Glutamatergic neuron (in vitro differentiated cells): Measurements from ENCODE around the gene KLK1. TPM values are rescaled to one million over a fixed set of nuclear protein-coding genes. Genes with fewer than 3 reads are reported as not detected.

ENCODE experiments used
- DNase-seq: peaks from one replicate; pipeline ENCODE4 v3.0.0; 2022
- H3K27ac Mint-ChIP-seq: one replicate; pipeline ENCODE4 v1.8.0; 2020; ENCODE audit warnings: mild to moderate bottlenecking, mixed read lengths, inconsistent platforms; ENCODE audit not compliant: unreplicated experiment
- H3K27me3 Mint-ChIP-seq: one replicate; pipeline ENCODE4 v1.8.0; 2020; ENCODE audit warnings: mild to moderate bottlenecking, moderate library complexity, mixed read lengths, inconsistent platforms; ENCODE audit not compliant: unreplicated experiment
- H3K36me3 Mint-ChIP-seq: one replicate; pipeline ENCODE4 v1.8.0; 2020; ENCODE audit warnings: mild to moderate bottlenecking, mixed read lengths, inconsistent platforms; ENCODE audit not compliant: unreplicated experiment
- H3K4me1 Mint-ChIP-seq: one replicate; pipeline ENCODE4 v1.8.0; 2020; ENCODE audit warnings: mild to moderate bottlenecking, low read depth, mixed read lengths, inconsistent platforms; ENCODE audit not compliant: unreplicated experiment
- H3K4me3 Mint-ChIP-seq: one replicate; pipeline ENCODE4 v1.8.0; 2020; ENCODE audit warnings: mild to moderate bottlenecking, mixed read lengths, inconsistent platforms; ENCODE audit not compliant: unreplicated experiment
- H3K9me3 Mint-ChIP-seq: one replicate; pipeline ENCODE4 v1.8.0; 2020; ENCODE audit warnings: mild to moderate bottlenecking, moderate library complexity, mixed read lengths, inconsistent platforms; ENCODE audit not compliant: unreplicated experiment
- total RNA-seq: library from RNA; stranded (reverse); fragmentation: NEBNext Ultra II Directional; extraction: Animal tissue kit (Norgen Biotek cat#: 25700); gene quantifications from one replicate; pipeline ENCODE4 v1.2.1, GENCODE V29; 2021; ENCODE audit not compliant: unreplicated experiment
- TF ChIP-seq, protein P1 (sequence below): fragments of 200-600 bp; sonication (generic); IDR thresholded peaks from one replicate; pipeline ENCODE4 v1.5.0; 2021; ENCODE audit not compliant: partially characterized antibody, unreplicated experiment

KLK1 gene
- total RNA-seq, 1 donor from 2014 or later: 0.49 TPM

DNA sequence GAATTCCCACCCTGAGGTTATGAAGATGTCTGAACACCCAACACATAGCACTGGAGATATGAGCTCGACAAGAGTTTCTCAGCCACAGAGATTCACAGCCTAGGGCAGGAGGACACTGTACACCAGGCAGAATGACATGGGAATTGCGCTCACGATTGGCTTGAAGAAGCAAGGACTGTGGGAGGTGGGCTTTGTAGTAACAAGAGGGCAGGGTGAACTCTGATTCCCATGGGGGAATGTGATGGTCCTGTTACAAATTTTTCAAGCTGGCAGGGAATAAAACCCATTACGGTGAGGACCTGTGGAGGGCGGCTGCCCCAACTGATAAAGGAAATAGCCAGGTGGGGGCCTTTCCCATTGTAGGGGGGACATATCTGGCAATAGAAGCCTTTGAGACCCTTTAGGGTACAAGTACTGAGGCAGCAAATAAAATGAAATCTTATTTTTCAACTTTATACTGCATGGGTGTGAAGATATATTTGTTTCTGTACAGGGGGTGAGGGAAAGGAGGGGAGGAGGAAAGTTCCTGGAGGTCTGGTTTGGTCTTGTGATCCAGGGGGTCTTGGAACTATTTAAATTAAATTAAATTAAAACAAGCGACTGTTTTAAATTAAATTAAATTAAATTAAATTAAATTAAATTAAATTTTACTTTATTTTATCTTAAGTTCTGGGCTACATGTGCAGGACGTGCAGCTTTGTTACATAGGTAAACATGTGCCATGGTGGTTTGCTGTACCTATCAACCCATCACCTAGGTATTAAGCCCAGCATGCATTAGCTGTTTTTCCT, 38.1 kb upstream of the KLK1 start:
- no peak overlapping the region for H3K27ac Mint-ChIP-seq
- H3K4me3 Mint-ChIP-seq: no peak overlapping the region
- H3K27me3 Mint-ChIP-seq: peaks cover 3% of the 10 kb centered on the region
- H3K4me1 Mint-ChIP-seq: peaks cover 9% of the 10 kb centered on the region
- peaks cover 4% of the 10 kb centered on the region for H3K9me3 Mint-ChIP-seq
- peaks cover 9% of the 10 kb centered on the region for H3K36me3 Mint-ChIP-seq
- DNase-seq: no peak
- TF ChIP-seq, protein P1, sequence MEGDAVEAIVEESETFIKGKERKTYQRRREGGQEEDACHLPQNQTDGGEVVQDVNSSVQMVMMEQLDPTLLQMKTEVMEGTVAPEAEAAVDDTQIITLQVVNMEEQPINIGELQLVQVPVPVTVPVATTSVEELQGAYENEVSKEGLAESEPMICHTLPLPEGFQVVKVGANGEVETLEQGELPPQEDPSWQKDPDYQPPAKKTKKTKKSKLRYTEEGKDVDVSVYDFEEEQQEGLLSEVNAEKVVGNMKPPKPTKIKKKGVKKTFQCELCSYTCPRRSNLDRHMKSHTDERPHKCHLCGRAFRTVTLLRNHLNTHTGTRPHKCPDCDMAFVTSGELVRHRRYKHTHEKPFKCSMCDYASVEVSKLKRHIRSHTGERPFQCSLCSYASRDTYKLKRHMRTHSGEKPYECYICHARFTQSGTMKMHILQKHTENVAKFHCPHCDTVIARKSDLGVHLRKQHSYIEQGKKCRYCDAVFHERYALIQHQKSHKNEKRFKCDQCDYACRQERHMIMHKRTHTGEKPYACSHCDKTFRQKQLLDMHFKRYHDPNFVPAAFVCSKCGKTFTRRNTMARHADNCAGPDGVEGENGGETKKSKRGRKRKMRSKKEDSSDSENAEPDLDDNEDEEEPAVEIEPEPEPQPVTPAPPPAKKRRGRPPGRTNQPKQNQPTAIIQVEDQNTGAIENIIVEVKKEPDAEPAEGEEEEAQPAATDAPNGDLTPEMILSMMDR: no peak

DNA sequence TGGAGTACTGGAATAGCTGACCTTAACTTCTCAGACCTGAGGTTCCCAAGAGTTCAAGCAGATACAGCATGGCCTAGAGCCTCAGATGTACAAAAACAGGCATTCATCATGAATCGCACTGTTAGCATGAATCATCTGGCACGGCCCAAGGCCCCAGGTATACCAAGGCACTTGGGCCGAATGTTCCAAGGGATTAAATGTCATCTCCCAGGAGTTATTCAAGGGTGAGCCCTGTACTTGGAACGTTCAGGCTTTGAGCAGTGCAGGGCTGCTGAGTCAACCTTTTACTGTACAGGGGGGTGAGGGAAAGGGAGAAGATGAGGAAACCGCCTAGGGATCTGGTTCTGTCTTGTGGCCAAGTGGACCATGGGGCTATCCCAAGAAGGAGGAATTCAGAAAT, 37.4 kb upstream of the KLK1 start:
- Mint-ChIP-seq H3K4me3 (no peak overlapping the region), H3K27me3 (peaks cover 3% of the 10 kb centered on the region), H3K36me3 (peaks cover 9% of the 10 kb centered on the region), H3K9me3 (peaks cover 6% of the 10 kb centered on the region), H3K4me1 (peaks cover 9% of the 10 kb centered on the region), H3K27ac (no peak overlapping the region)
- TF ChIP-seq, protein P1: no peak
- no peak for DNase-seq

DNA sequence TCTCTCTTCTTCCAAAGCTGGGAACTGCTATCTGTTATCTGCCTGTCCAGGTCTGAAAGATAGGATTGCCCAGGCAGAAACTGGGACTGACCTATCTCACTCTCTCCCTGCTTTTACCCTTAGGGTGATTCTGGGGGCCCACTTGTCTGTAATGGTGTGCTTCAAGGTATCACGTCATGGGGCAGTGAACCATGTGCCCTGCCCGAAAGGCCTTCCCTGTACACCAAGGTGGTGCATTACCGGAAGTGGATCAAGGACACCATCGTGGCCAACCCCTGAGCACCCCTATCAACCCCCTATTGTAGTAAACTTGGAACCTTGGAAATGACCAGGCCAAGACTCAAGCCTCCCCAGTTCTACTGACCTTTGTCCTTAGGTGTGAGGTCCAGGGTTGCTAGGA, 36.3 kb upstream of the KLK1 start:
- no peak overlapping the region for H3K27ac Mint-ChIP-seq
- H3K9me3 Mint-ChIP-seq: peaks cover 9% of the 10 kb centered on the region
- no peak overlapping the region for H3K4me3 Mint-ChIP-seq
- DNase-seq: no peak
- H3K36me3 Mint-ChIP-seq: peaks cover 9% of the 10 kb centered on the region
- H3K27me3 Mint-ChIP-seq: peaks cover 6% of the 10 kb centered on the region
- peaks cover 9% of the 10 kb centered on the region for H3K4me1 Mint-ChIP-seq
- TF ChIP-seq, protein P1: no peak

DNA sequence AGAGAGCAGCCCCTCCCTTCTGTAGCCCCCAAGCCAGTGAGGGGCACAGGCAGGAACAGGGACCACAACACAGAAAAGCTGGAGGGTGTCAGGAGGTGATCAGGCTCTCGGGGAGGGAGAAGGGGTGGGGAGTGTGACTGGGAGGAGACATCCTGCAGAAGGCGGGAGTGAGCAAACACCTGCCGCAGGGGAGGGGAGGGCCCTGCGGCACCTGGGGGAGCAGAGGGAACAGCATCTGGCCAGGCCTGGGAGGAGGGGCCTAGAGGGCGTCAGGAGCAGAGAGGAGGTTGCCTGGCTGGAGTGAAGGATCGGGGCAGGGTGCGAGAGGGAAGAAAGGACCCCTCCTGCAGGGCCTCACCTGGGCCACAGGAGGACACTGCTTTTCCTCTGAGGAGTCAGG, 35.3 kb upstream of the KLK1 start:
- no peak for DNase-seq
- Mint-ChIP-seq H3K4me3 (no peak overlapping the region), H3K9me3 (peaks cover 9% of the 10 kb centered on the region), H3K27ac (no peak overlapping the region), H3K4me1 (peaks cover 9% of the 10 kb centered on the region), H3K36me3 (peaks cover 9% of the 10 kb centered on the region), H3K27me3 (peaks cover 6% of the 10 kb centered on the region)
- TF ChIP-seq, protein P1: no peak

DNA sequence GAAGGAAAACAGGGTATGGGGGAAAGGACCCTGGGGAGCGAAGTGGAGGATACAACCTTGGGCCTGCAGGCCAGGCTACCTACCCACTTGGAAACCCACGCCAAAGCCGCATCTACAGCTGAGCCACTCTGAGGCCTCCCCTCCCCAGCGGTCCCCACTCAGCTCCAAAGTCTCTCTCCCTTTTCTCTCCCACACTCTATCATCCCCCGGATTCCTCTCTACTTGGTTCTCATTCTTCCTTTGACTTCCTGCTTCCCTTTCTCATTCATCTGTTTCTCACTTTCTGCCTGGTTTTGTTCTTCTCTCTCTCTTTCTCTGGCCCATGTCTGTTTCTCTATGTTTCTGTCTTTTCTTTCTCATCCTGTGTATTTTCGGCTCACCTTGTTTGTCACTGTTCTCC, 33.8 kb upstream of the KLK1 start:
- H3K27ac Mint-ChIP-seq: no peak overlapping the region
- no peak overlapping the region for H3K4me3 Mint-ChIP-seq
- H3K36me3 Mint-ChIP-seq: peaks cover 13% of the 10 kb centered on the region
- peaks cover 9% of the 10 kb centered on the region for H3K9me3 Mint-ChIP-seq
- peaks cover 6% of the 10 kb centered on the region for H3K27me3 Mint-ChIP-seq
- no peak for DNase-seq
- H3K4me1 Mint-ChIP-seq: peaks cover 9% of the 10 kb centered on the region
- TF ChIP-seq, protein P1: no peak
